Measurements from ENCODE around the gene TXNRD2. TPM values are rescaled to one million over a fixed set of nuclear protein-coding genes. Genes with fewer than 3 reads are reported as not detected.

The TXNRD2 gene
- 7.0 and 20.7 TPM in 2 replicates for total RNA-seq (2014; rRNA removed; shearing (Covaris generic); ENCODE audit: low replicate concordance)

GRCh38 chr22:19941365-19942082 is at the start of gene TXNRD2, which contains the start of gene COMT:
Gene TXNRD2, minus strand, starts transcription at chr22:19941818. Its CDS starts 15 bp downstream, at chr22:19941803.
Gene COMT, plus strand, starts transcription at chr22:19941772. Its CDS starts 20,755 bp downstream, at chr22:19962527.
- DNase-seq = peak; percentile 94
- peak within 1 kb of the TSS; percentile 100 for H3K9ac ChIP-seq (ENCODE audit: low read length)
- 0 out of 2 replicates have a peak, but pooled peaks cover 5% of the 10 kb centered on the region for H3K36me3 ChIP-seq (ENCODE audit: insufficient read depth, low read length)
- peak within 1 kb of the TSS; percentile 94 for H3K4me3 ChIP-seq (ENCODE audit: low read length)
- H3K27me3 ChIP-seq (ENCODE audit: low read length) = no peaks in the 10 kb centered on the region
- H3K4me1 ChIP-seq (ENCODE audit: low read length) = peaks cover 29% of the 10 kb centered on the region
- peak within 1 kb of the TSS; percentile 64 for H2AFZ ChIP-seq (ENCODE audit: low read length)
- H3K79me2 ChIP-seq (ENCODE audit: low read length) = peaks cover 57% of the 10 kb centered on the region
- peak within 1 kb of the TSS; percentile 96 for H3K4me2 ChIP-seq (ENCODE audit: low read depth, low read length, poor library complexity, severe bottlenecking)
- peak within 1 kb of the TSS; percentile 88 for H3K27ac ChIP-seq (ENCODE audit: low read length)
- H3K9me3 ChIP-seq (ENCODE audit: low read length) = no peaks in the 10 kb centered on the region
- H4K20me1 ChIP-seq (ENCODE audit: insufficient read depth, low read depth, low read length) = no peaks in the 10 kb centered on the region
- H3K9me2 ChIP-seq (replicated peaks; ENCODE audit: insufficient read depth, low read length) = no peaks in the 10 kb centered on the region

GRCh38 chr22:19991395-19991644 is 49.7 kb upstream of the TXNRD2 start:
- no peaks in the 10 kb centered on the region for H3K9me2 ChIP-seq (replicated peaks; ENCODE audit: insufficient read depth, low read length)
- no peak overlapping the region for H3K4me3 ChIP-seq (ENCODE audit: low read length)
- H3K27ac ChIP-seq (ENCODE audit: low read length) = no peak overlapping the region
- no peaks in the 10 kb centered on the region; the same call in 1 of the 2 replicates for H3K79me2 ChIP-seq (ENCODE audit: low read length)
- DNase-seq = no peak
- no peak overlapping the region for H3K9ac ChIP-seq (ENCODE audit: low read length)
- H3K4me1 ChIP-seq (ENCODE audit: low read length) = peaks cover 5% of the 10 kb centered on the region
- H3K4me2 ChIP-seq (ENCODE audit: low read depth, low read length, poor library complexity, severe bottlenecking) = no peak overlapping the region
- H2AFZ ChIP-seq (ENCODE audit: low read length) = no peak overlapping the region
- H3K27me3 ChIP-seq (ENCODE audit: low read length) = no peaks in the 10 kb centered on the region
- H3K9me3 ChIP-seq (ENCODE audit: low read length) = no peaks in the 10 kb centered on the region
- H4K20me1 ChIP-seq (ENCODE audit: insufficient read depth, low read depth, low read length) = peaks cover 21% of the 10 kb centered on the region; the same call in 1 of the 2 replicates
- H3K36me3 ChIP-seq (ENCODE audit: insufficient read depth, low read length) = no peaks in the 10 kb centered on the region

GRCh38 chr22:19990609-19991394 is 49.2 kb upstream of the TXNRD2 start:
- no peak overlapping the region for H3K4me3 ChIP-seq (ENCODE audit: low read length)
- H3K36me3 ChIP-seq (ENCODE audit: insufficient read depth, low read length) = no peaks in the 10 kb centered on the region
- H3K4me1 ChIP-seq (ENCODE audit: low read length) = peaks cover 5% of the 10 kb centered on the region
- no peaks in the 10 kb centered on the region; the same call in 1 of the 2 replicates for H3K79me2 ChIP-seq (ENCODE audit: low read length)
- no peak for DNase-seq
- no peak overlapping the region for H3K4me2 ChIP-seq (ENCODE audit: low read depth, low read length, poor library complexity, severe bottlenecking)
- no peak overlapping the region for H3K27ac ChIP-seq (ENCODE audit: low read length)
- H3K27me3 ChIP-seq (ENCODE audit: low read length) = no peaks in the 10 kb centered on the region
- peaks cover 23% of the 10 kb centered on the region for H4K20me1 ChIP-seq (ENCODE audit: insufficient read depth, low read depth, low read length)
- H3K9me2 ChIP-seq (replicated peaks; ENCODE audit: insufficient read depth, low read length) = no peaks in the 10 kb centered on the region
- no peak overlapping the region for H2AFZ ChIP-seq (ENCODE audit: low read length)
- H3K9ac ChIP-seq (ENCODE audit: low read length) = no peak overlapping the region
- H3K9me3 ChIP-seq (ENCODE audit: low read length) = no peaks in the 10 kb centered on the region

- H4K20me1 ChIP-seq (ENCODE audit: insufficient read depth, low read depth, low read length) = peaks cover 25% of the 10 kb centered on the region
- H3K4me3 ChIP-seq (ENCODE audit: low read length) = no peak overlapping the region
- H3K4me2 ChIP-seq (ENCODE audit: low read depth, low read length, poor library complexity, severe bottlenecking) = no peak overlapping the region
- no peaks in the 10 kb centered on the region for H3K9me2 ChIP-seq (replicated peaks; ENCODE audit: insufficient read depth, low read length)
- H3K4me1 ChIP-seq (ENCODE audit: low read length) = peaks cover 5% of the 10 kb centered on the region
- H3K79me2 ChIP-seq (ENCODE audit: low read length) = no peaks in the 10 kb centered on the region; the same call in 1 of the 2 replicates
- no peaks in the 10 kb centered on the region for H3K36me3 ChIP-seq (ENCODE audit: insufficient read depth, low read length)
- no peak overlapping the region for H3K9ac ChIP-seq (ENCODE audit: low read length)
- no peak overlapping the region for H2AFZ ChIP-seq (ENCODE audit: low read length)
- no peaks in the 10 kb centered on the region for H3K9me3 ChIP-seq (ENCODE audit: low read length)
- no peaks in the 10 kb centered on the region for H3K27me3 ChIP-seq (ENCODE audit: low read length)
- no peak for DNase-seq
- H3K27ac ChIP-seq (ENCODE audit: low read length) = no peak overlapping the region
Measured at GRCh38 chr22:19990188-19990587, 48.6 kb upstream of the TXNRD2 start.

- no peak for DNase-seq
- no peaks in the 10 kb centered on the region for H3K9me2 ChIP-seq (replicated peaks; ENCODE audit: insufficient read depth, low read length)
- H3K4me2 ChIP-seq (ENCODE audit: low read depth, low read length, poor library complexity, severe bottlenecking) = no peak overlapping the region
- H3K36me3 ChIP-seq (ENCODE audit: insufficient read depth, low read length) = no peaks in the 10 kb centered on the region
- no peak overlapping the region for H2AFZ ChIP-seq (ENCODE audit: low read length)
- no peak overlapping the region for H3K9ac ChIP-seq (ENCODE audit: low read length)
- no peak overlapping the region for H3K27ac ChIP-seq (ENCODE audit: low read length)
- no peaks in the 10 kb centered on the region for H3K27me3 ChIP-seq (ENCODE audit: low read length)
- peaks cover 30% of the 10 kb centered on the region for H4K20me1 ChIP-seq (ENCODE audit: insufficient read depth, low read depth, low read length)
- H3K9me3 ChIP-seq (ENCODE audit: low read length) = no peaks in the 10 kb centered on the region
- H3K4me3 ChIP-seq (ENCODE audit: low read length) = no peak overlapping the region
- H3K79me2 ChIP-seq (ENCODE audit: low read length) = no peaks in the 10 kb centered on the region; the same call in 1 of the 2 replicates
- H3K4me1 ChIP-seq (ENCODE audit: low read length) = peaks cover 5% of the 10 kb centered on the region
Measured at GRCh38 chr22:19989725-19990067, 48.1 kb upstream of the TXNRD2 start.

- H3K4me2 ChIP-seq (ENCODE audit: low read depth, low read length, poor library complexity, severe bottlenecking) = no peak overlapping the region
- peaks cover 33% of the 10 kb centered on the region for H4K20me1 ChIP-seq (ENCODE audit: insufficient read depth, low read depth, low read length)
- H3K36me3 ChIP-seq (ENCODE audit: insufficient read depth, low read length) = no peaks in the 10 kb centered on the region
- H3K4me3 ChIP-seq (ENCODE audit: low read length) = no peak overlapping the region
- DNase-seq = no peak
- H3K9ac ChIP-seq (ENCODE audit: low read length) = no peak overlapping the region
- no peaks in the 10 kb centered on the region for H3K9me2 ChIP-seq (replicated peaks; ENCODE audit: insufficient read depth, low read length)
- peaks cover 5% of the 10 kb centered on the region for H3K4me1 ChIP-seq (ENCODE audit: low read length)
- H3K9me3 ChIP-seq (ENCODE audit: low read length) = no peaks in the 10 kb centered on the region
- no peak overlapping the region for H2AFZ ChIP-seq (ENCODE audit: low read length)
- no peak overlapping the region for H3K27ac ChIP-seq (ENCODE audit: low read length)
- H3K79me2 ChIP-seq (ENCODE audit: low read length) = no peaks in the 10 kb centered on the region; the same call in 1 of the 2 replicates
- no peaks in the 10 kb centered on the region for H3K27me3 ChIP-seq (ENCODE audit: low read length)
Measured at GRCh38 chr22:19988965-19989724, 47.5 kb upstream of the TXNRD2 start.

GRCh38 chr22:19988331-19988808 is 46.8 kb upstream of the TXNRD2 start:
- no peak overlapping the region for H3K4me3 ChIP-seq (ENCODE audit: low read length)
- H3K36me3 ChIP-seq (ENCODE audit: insufficient read depth, low read length) = no peaks in the 10 kb centered on the region
- H4K20me1 ChIP-seq (ENCODE audit: insufficient read depth, low read depth, low read length) = peaks cover 35% of the 10 kb centered on the region
- no peaks in the 10 kb centered on the region for H3K9me3 ChIP-seq (ENCODE audit: low read length)
- H3K79me2 ChIP-seq (ENCODE audit: low read length) = no peaks in the 10 kb centered on the region
- no peak overlapping the region for H3K27ac ChIP-seq (ENCODE audit: low read length)
- no peaks in the 10 kb centered on the region for H3K9me2 ChIP-seq (replicated peaks; ENCODE audit: insufficient read depth, low read length)
- no peak for DNase-seq
- H3K4me2 ChIP-seq (ENCODE audit: low read depth, low read length, poor library complexity, severe bottlenecking) = no peak overlapping the region
- H3K9ac ChIP-seq (ENCODE audit: low read length) = no peak overlapping the region
- no peak overlapping the region for H2AFZ ChIP-seq (ENCODE audit: low read length)
- no peaks in the 10 kb centered on the region for H3K27me3 ChIP-seq (ENCODE audit: low read length)
- H3K4me1 ChIP-seq (ENCODE audit: low read length) = peaks cover 5% of the 10 kb centered on the region

All from Karpas-422 (cell line).